SK-N-MC (cell line): ENCODE results near the gene ANKRD18A.
A peak's percentile ranks its signal among the peaks of the same experiment; 100 is the strongest.

Experiments
- DNase-seq: peaks from one replicate; pipeline ENCODE4 v3.0.0-alpha.2; 2011; ENCODE audit warnings: low read depth, low spot score
- H3K27ac ChIP-seq: fragments of 200-600 bp; sonication (generic); 2 replicates; pipeline ENCODE4 v1.5.1; 2016; ENCODE audit warnings: mixed run types
- H3K36me3 ChIP-seq: fragments of 200-600 bp; sonication (generic); 2 replicates; pipeline ENCODE4 v1.6.1; 2017; ENCODE audit warnings: antibody characterized with exemption, low read length, mixed read lengths; ENCODE audit not compliant: insufficient read depth
- H3K4me3 ChIP-seq: fragments of 200-600 bp; sonication (generic); 2 replicates; pipeline ENCODE4 v1.5.1; 2016
- H3K9ac ChIP-seq: fragments of 200-600 bp; sonication (generic); 2 replicates; pipeline ENCODE4 v1.8.0; 2017; ENCODE audit warnings: mixed run types, mixed read lengths; ENCODE audit not compliant: insufficient read length
- H3K9me3 ChIP-seq: fragments of 200-600 bp; sonication (generic); 2 replicates; pipeline ENCODE4 v1.6.1; 2017; ENCODE audit warnings: low read depth, mild to moderate bottlenecking, antibody characterized with exemption, low read length, moderate library complexity, mixed read lengths
- EZH2 ChIP-seq: fragments of 200-600 bp; sonication (generic); IDR thresholded peaks from one replicate; pipeline ENCODE4 v1.6.1; 2017; ENCODE audit warnings: antibody characterized with exemption
- FOXP2 ChIP-seq: optimal IDR thresholded peaks from 2 replicates; pipeline ENCODE3; 2011; ENCODE audit warnings: mild to moderate bottlenecking, moderate library complexity; ENCODE audit not compliant: insufficient read depth; ENCODE audit errors: extremely low read length, control extremely low read depth
- POLR2AphosphoS5 ChIP-seq: IDR thresholded peaks from 2 replicates; pipeline ENCODE4 v1.6.1; 2012; ENCODE audit warnings: mild to moderate bottlenecking, low read depth, low read length, borderline replicate concordance

Gene ANKRD18A

GRCh38 chr9:38651400-38652042 lies 31.1 kb upstream of the ANKRD18A start:
- Histone ChIP-seq H3K36me3 (no peaks in the 10 kb centered on the region), H3K27ac (no peak overlapping the region), H3K4me3 (no peak overlapping the region), H3K9ac (no peak overlapping the region), H3K9me3 (no peaks in the 10 kb centered on the region)
- TF ChIP-seq POLR2AphosphoS5 (no peak), FOXP2 (no peak), EZH2 (no peak)
- no peak for DNase-seq

GRCh38 chr9:38650564-38650963 lies 30.2 kb upstream of the ANKRD18A start:
- H3K27ac ChIP-seq: no peak overlapping the region
- H3K36me3 ChIP-seq: no peaks in the 10 kb centered on the region
- H3K9me3 ChIP-seq: no peaks in the 10 kb centered on the region
- no peak for DNase-seq
- no peak for TF ChIP-seq EZH2
- TF ChIP-seq POLR2AphosphoS5: no peak
- no peak for TF ChIP-seq FOXP2
- H3K9ac ChIP-seq: no peak overlapping the region
- no peak overlapping the region for H3K4me3 ChIP-seq

GRCh38 chr9:38649731-38650363 lies 29.5 kb upstream of the ANKRD18A start:
- no peak for DNase-seq
- no peaks in the 10 kb centered on the region for H3K36me3 ChIP-seq
- no peak overlapping the region for H3K27ac ChIP-seq
- no peak overlapping the region for H3K9ac ChIP-seq
- H3K4me3 ChIP-seq: no peak overlapping the region
- TF ChIP-seq POLR2AphosphoS5 (no peak), EZH2 (no peak), FOXP2 (no peak)
- H3K9me3 ChIP-seq: no peaks in the 10 kb centered on the region

- H3K36me3 ChIP-seq: no peaks in the 10 kb centered on the region
- no peak overlapping the region for H3K27ac ChIP-seq
- no peak for DNase-seq
- no peaks in the 10 kb centered on the region for H3K9me3 ChIP-seq
- H3K9ac ChIP-seq: no peak overlapping the region
- H3K4me3 ChIP-seq: no peak overlapping the region
- no peak for TF ChIP-seq FOXP2
- no peak for TF ChIP-seq POLR2AphosphoS5
Measured at GRCh38 chr9:38644601-38645000, 24.2 kb upstream of the ANKRD18A start.

- Histone ChIP-seq H3K36me3 (no peaks in the 10 kb centered on the region), H3K9me3 (no peaks in the 10 kb centered on the region), H3K27ac (no peak overlapping the region), H3K4me3 (no peak overlapping the region), H3K9ac (no peak overlapping the region)
- no peak for DNase-seq
- TF ChIP-seq FOXP2 (no peak), EZH2 (no peak), POLR2AphosphoS5 (no peak)
Measured at GRCh38 chr9:38643815-38644173, 23.4 kb upstream of the ANKRD18A start.

- no peaks in the 10 kb centered on the region for H3K9me3 ChIP-seq
- H3K36me3 ChIP-seq: no peaks in the 10 kb centered on the region
- no peak for TF ChIP-seq EZH2
- TF ChIP-seq POLR2AphosphoS5: no peak
- TF ChIP-seq FOXP2: no peak
- DNase-seq: no peak
- H3K9ac ChIP-seq: no peak overlapping the region
- H3K4me3 ChIP-seq: no peak overlapping the region
- H3K27ac ChIP-seq: no peak overlapping the region
Measured at GRCh38 chr9:38642951-38643814, 22.8 kb upstream of the ANKRD18A start.

GRCh38 chr9:38641985-38642864 lies 21.8 kb upstream of the ANKRD18A start:
- peak; percentile 3 for DNase-seq
- H3K4me3 ChIP-seq: no peak overlapping the region

GRCh38 chr9:38641142-38641541 lies 20.7 kb upstream of the ANKRD18A start:
- TF ChIP-seq EZH2 (no peak), POLR2AphosphoS5 (no peak), FOXP2 (no peak)
- H3K4me3 ChIP-seq: no peak overlapping the region
- H3K9me3 ChIP-seq: no peaks in the 10 kb centered on the region

More at GRCh38 chr9:38641985-38642864, 21.8 kb upstream of the ANKRD18A start:
- Histone ChIP-seq H3K27ac (no peak overlapping the region), H3K9ac (no peak overlapping the region), H3K36me3 (no peaks in the 10 kb centered on the region), H3K9me3 (no peaks in the 10 kb centered on the region)
- TF ChIP-seq POLR2AphosphoS5 (no peak), FOXP2 (no peak), EZH2 (no peak)

More at GRCh38 chr9:38641142-38641541, 20.7 kb upstream of the ANKRD18A start:
- no peak for DNase-seq
- Histone ChIP-seq H3K9ac (no peak overlapping the region), H3K27ac (no peak overlapping the region), H3K36me3 (no peaks in the 10 kb centered on the region)
